Breast epithelium (tissue), 3 donors: ENCODE results near the gene SLC35G2.

Experiments used
- CTCF ChIP-seq, 3 donors: fragments of 450-650 bp; IDR thresholded peaks; one replicate each; pipeline ENCODE4 v1.5.1; 2016 to 2017; ENCODE audit warnings: antibody characterized with exemption in 3 of 3, mild to moderate bottlenecking in 3 of 3, moderate library complexity in 3 of 3
- POLR2A ChIP-seq: fragments of 450-650 bp; IDR thresholded peaks from one replicate; pipeline ENCODE4 v1.6.1; 2016; ENCODE audit warnings: antibody characterized with exemption, mild to moderate bottlenecking, moderate library complexity
- POLR2AphosphoS5 ChIP-seq, 3 donors: sonication (generic); formaldehyde crosslinking; IDR thresholded peaks; one replicate each; pipeline ENCODE4 v1.6.1; 2017; ENCODE audit warnings: antibody characterized with exemption in 3 of 3

DNA sequence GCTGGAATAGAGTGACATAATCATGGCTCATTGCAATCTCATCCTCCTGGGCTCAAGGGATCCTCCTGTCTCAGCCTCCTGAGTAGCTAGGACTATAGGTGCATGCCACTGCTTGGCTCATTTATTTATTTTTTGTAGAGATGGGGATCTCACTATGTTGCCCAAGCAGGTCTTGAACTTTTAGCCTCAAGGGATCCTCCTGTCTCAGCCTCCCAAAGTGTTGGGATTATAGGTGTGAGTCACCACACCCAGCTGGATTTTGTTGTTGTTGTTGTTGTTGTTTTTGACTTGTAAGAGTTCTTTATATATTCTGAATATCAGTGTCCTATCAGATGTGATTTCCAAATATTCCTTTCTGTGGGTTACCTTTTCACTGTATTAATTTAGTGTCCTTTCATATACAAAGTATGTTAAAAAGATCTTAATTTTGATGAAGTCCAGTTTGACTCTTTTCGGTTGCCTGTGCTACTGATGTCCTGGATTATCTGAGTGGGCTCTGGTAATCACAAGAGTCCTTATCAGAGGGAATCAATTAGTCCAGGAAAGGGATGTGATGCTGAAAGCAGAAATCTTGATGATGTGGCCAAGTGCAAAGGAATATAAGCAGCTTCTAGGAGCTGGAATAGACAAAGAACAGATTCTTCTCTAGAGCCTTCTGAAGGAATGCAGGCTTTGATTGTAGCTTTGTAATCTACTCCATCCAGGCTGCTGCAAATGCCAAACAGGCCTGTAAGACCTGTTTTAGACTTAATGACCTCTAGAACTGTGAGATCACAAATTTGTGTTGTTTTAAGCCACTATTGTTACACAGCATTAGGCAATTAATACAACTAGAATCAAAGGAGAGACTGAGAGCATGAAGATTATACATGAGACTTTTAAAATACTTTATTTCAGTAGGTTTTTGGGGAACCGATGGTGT lies 73.3 kb downstream of the SLC35G2 start:
- TF ChIP-seq CTCF (IDR thresholded peaks at IDR 0.05) (no peak), POLR2A (no peak), POLR2AphosphoS5 (IDR thresholded peaks at IDR 0.05) (no peak)
